Omental fat pad (tissue), 4 donors: ENCODE data around the gene SLCO6A1. TPM values are rescaled to one million over a fixed set of nuclear protein-coding genes. Genes with fewer than 3 reads are reported as not detected.
A peak's percentile ranks its signal among the peaks of the same experiment; 100 is the strongest.

Experiments used
- ATAC-seq: fragments of 150-250 bp; one replicate; pipeline ENCODE4 v1.9.1; 2016; ENCODE audit warnings: mild to moderate bottlenecking, moderate library complexity; ENCODE audit not compliant: low FRiP score
- DNase-seq: peaks from one replicate; pipeline ENCODE4 v3.0.0-alpha.2; 2019; ENCODE audit warnings: low spot score
- CTCF ChIP-seq, 3 donors: fragments of 450-650 bp; IDR thresholded peaks; one replicate each; pipeline ENCODE4 v1.5.1; 2016 to 2017; ENCODE audit warnings: antibody characterized with exemption in 3 of 3, mild to moderate bottlenecking in 3 of 3, moderate library complexity in 2 of 3
- total RNA-seq, 4 donors: library from RNA; depleted of rRNA; stranded (reverse); fragments of >200 nt; gene quantifications; one replicate each; pipeline ENCODE4 v1.1.0, GENCODE V29; 2016

SLCO6A1 gene
- total RNA-seq = not detected

DNA sequence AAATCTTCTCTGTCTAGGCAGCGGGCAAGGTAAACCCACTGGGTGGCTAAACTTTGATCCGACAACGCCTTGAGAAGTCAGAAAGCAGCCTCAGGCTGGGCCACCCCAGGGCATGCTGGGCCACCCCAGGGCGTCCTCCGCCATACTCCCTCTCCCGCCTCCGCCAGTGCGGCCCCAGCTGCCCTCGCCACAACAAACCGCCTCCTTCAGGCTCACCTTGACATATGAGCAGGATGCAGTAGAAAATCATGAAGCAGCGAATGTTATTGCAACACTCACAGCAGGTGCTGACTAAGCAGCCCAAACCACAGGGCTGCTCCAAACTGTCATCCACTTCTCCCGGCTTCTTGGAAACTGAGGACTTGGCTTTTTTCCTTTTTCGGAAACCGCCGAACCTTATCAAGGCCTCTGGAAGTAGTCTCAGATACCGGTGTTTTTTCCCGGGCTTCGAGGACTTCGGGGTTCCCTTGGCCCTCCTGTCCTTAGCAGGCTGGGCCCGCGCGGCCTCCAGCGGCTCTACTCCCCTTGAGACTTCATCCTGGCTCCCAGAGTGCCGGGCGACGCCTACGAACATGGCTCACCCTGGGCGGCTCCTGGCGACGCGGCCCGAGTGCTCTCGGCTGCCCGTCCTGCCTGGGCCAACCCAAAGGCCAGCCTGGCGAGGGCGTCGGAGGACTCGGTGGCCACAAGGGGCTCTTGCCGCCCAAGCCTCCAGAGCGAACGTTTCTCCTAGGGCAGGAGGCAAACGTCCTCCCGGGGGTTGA is at the start of gene SLCO6A1:
SLCO6A1 (minus strand) TSS at position 731 of the 764 bp plus-strand sequence; CDS start at position 574, 157 bp downstream.
- DNase-seq (no peak), ATAC-seq (no peak)
- no peak for TF ChIP-seq CTCF (IDR thresholded peaks at IDR 0.05)

- TF ChIP-seq CTCF (IDR thresholded peaks at IDR 0.05) = no peak
- peak; percentile 48 for ATAC-seq
- DNase-seq = no peak
Observed at GRCh38 chr5:102547141-102548035, 48.6 kb upstream of the SLCO6A1 start.

DNA sequence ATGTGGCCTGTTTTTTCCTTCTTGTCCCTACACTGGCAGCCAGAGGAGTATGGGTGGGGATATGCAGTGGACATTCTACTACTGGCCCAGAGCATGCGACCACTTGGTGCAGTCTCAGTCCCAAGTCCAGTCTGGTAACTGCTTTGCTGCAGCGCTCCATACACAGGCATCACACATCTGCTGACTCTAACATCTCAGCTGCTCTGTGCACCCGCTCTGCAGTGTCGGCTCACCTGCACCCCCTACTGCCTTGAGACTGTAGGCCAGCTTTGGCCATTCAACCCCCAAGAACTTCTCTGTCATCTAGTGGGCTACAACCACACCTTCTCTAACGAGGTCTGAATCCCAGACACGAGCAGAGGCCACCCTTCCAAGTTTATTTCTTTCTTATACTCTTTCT is 46.4 kb upstream of the SLCO6A1 start:
- ATAC-seq (no peak), DNase-seq (no peak)
- TF ChIP-seq CTCF (IDR thresholded peaks at IDR 0.05) = no peak

DNA sequence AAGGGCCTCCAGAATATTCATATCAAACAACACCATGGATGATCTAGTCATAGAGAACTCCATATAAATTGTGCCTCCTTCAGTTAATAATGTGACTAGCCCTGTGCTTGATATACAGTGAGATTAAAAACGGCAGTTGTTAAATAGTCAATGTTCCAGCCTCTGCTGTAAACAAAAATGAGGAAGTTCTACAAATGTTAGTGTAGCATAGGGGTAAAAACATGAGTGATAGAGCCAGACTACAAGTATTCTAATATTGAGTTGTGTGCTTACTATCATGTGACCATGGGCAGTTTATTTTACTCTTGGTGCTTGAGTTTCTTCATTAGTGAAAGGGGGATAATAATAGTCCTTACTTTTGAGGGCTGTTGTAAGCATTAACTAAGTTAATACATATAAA is 43.3 kb upstream of the SLCO6A1 start:
- TF ChIP-seq CTCF (IDR thresholded peaks at IDR 0.05) = no peak
- no peak for DNase-seq
- ATAC-seq = no peak

DNA sequence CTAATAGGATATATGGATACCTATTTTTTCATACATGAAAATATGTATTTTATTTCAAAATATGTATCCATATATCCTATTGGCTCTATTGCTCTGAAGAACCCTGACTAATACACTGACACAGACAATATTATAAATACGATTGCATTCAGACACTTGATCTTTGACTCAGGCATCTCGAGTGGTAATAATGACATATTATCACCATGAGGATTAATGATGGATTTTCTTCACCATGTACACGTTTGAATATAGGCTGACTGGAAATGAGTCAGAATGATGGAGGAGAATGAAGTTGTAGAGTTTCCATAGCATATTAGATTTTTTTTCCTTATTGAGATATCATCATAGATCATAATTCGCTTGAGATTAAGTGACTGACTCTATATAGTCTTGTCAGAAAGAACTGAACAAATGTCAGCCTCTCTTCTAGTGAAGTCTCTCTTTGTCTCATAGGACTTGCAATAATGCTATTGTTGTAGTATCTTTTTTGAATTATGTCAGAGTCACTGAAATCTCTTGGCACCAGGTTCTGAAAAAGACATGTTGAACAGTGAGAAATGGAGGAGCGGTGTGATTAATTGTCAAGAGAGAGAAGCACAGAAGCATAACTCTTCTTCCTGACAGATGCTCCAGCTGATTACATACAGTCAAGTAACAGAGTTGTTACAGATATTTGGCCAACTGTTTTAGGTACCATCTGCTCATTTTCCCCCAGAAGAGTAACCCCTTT is 41.4 kb upstream of the SLCO6A1 start:
- no peak for TF ChIP-seq CTCF (IDR thresholded peaks at IDR 0.05)
- no peak for ATAC-seq
- no peak for DNase-seq

DNA sequence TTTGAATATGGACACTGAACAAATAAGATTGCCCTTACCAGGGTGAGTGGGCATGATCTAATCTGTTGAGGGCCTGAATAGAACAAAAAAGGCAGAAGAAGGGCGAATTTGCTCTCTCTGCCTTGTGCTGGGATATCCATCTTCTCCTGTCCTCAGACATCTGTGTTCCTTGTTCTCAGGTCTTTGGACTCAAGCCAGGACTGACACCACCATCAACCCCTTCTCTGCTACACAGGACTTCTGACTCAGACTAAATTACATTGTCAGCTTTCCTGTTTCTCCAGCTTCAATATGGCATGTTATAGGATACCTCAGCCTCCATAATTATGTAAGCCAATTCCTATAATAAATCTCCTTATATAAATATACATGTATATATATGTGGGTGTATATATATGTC is 40.8 kb upstream of the SLCO6A1 start:
- no peak for TF ChIP-seq CTCF (IDR thresholded peaks at IDR 0.05)
- ATAC-seq (no peak), DNase-seq (no peak)
